Measurements from ENCODE around the gene ZNF334.

Gene ZNF334

GRCh38 chr20:46541229-46541935, 28.0 kb upstream of the ZNF334 start:
- no peak for TF ChIP-seq CTCF (IDR thresholded peaks at IDR 0.05; ENCODE audit: poor library complexity, severe bottlenecking)
- Histone ChIP-seq H3K4me1 (ENCODE audit: insufficient read depth, poor library complexity, severe bottlenecking) (no peaks in the 10 kb centered on the region), H3K9me3 (ENCODE audit: severe bottlenecking) (no peaks in the 10 kb centered on the region), H3K36me3 (ENCODE audit: low read depth) (no peaks in the 10 kb centered on the region), H3K27ac (ENCODE audit: poor library complexity, severe bottlenecking) (no peak overlapping the region), H3K4me3 (ENCODE audit: severe bottlenecking) (no peak overlapping the region), H3K27me3 (ENCODE audit: insufficient read depth, poor library complexity, severe bottlenecking) (peaks cover 52% of the 10 kb centered on the region)
- ATAC-seq (ENCODE audit: low read depth) (0 out of 3 replicates have a peak, but pooled peaks have one; percentile 5), DNase-seq (ENCODE audit: low spot score) (no peak)

- H3K27ac ChIP-seq (ENCODE audit: poor library complexity, severe bottlenecking) = no peak overlapping the region
- H3K9me3 ChIP-seq (ENCODE audit: severe bottlenecking) = no peaks in the 10 kb centered on the region
- no peaks in the 10 kb centered on the region for H3K36me3 ChIP-seq (ENCODE audit: low read depth)
- no peak overlapping the region for H3K4me3 ChIP-seq (ENCODE audit: severe bottlenecking)
- DNase-seq (ENCODE audit: low spot score) (no peak), ATAC-seq (ENCODE audit: low read depth) (no peak)
- H3K4me1 ChIP-seq (ENCODE audit: insufficient read depth, poor library complexity, severe bottlenecking) = no peaks in the 10 kb centered on the region
- peaks cover 66% of the 10 kb centered on the region for H3K27me3 ChIP-seq (ENCODE audit: insufficient read depth, poor library complexity, severe bottlenecking)
- TF ChIP-seq CTCF (IDR thresholded peaks at IDR 0.05; ENCODE audit: poor library complexity, severe bottlenecking) = no peak
These were observed 25.8 kb upstream of the ZNF334 start for GRCh38 chr20:46539113-46539512.

- Histone ChIP-seq H3K4me3 (ENCODE audit: severe bottlenecking) (no peak overlapping the region), H3K27ac (ENCODE audit: poor library complexity, severe bottlenecking) (no peak overlapping the region), H3K4me1 (ENCODE audit: insufficient read depth, poor library complexity, severe bottlenecking) (no peaks in the 10 kb centered on the region), H3K9me3 (ENCODE audit: severe bottlenecking) (no peaks in the 10 kb centered on the region), H3K27me3 (ENCODE audit: insufficient read depth, poor library complexity, severe bottlenecking) (peaks cover 7% of the 10 kb centered on the region), H3K36me3 (ENCODE audit: low read depth) (no peaks in the 10 kb centered on the region)
- ATAC-seq (ENCODE audit: low read depth) (no peak), DNase-seq (ENCODE audit: low spot score) (no peak)
- TF ChIP-seq CTCF (IDR thresholded peaks at IDR 0.05; ENCODE audit: poor library complexity, severe bottlenecking) = no peak
These were observed 17.3 kb upstream of the ZNF334 start for GRCh38 chr20:46530640-46531039.

GRCh38 chr20:46523696-46524328, 10.5 kb upstream of the ZNF334 start:
- no peaks in the 10 kb centered on the region for H3K9me3 ChIP-seq (ENCODE audit: severe bottlenecking)
- H3K36me3 ChIP-seq (ENCODE audit: low read depth) = no peaks in the 10 kb centered on the region
- DNase-seq (ENCODE audit: low spot score) (no peak), ATAC-seq (ENCODE audit: low read depth) (no peak)
- no peaks in the 10 kb centered on the region for H3K4me1 ChIP-seq (ENCODE audit: insufficient read depth, poor library complexity, severe bottlenecking)
- no peak for TF ChIP-seq CTCF (IDR thresholded peaks at IDR 0.05; ENCODE audit: poor library complexity, severe bottlenecking)
- no peaks in the 10 kb centered on the region for H3K27me3 ChIP-seq (ENCODE audit: insufficient read depth, poor library complexity, severe bottlenecking)
- H3K4me3 ChIP-seq (ENCODE audit: severe bottlenecking) = no peak overlapping the region
- no peak overlapping the region for H3K27ac ChIP-seq (ENCODE audit: poor library complexity, severe bottlenecking)

- H3K27ac ChIP-seq (ENCODE audit: poor library complexity, severe bottlenecking) = no peak overlapping the region
- no peak for ATAC-seq (ENCODE audit: low read depth)
- no peaks in the 10 kb centered on the region for H3K4me1 ChIP-seq (ENCODE audit: insufficient read depth, poor library complexity, severe bottlenecking)
- no peaks in the 10 kb centered on the region for H3K9me3 ChIP-seq (ENCODE audit: severe bottlenecking)
- no peaks in the 10 kb centered on the region for H3K27me3 ChIP-seq (ENCODE audit: insufficient read depth, poor library complexity, severe bottlenecking)
- DNase-seq (ENCODE audit: low spot score) = no peak
- H3K36me3 ChIP-seq (ENCODE audit: low read depth) = no peaks in the 10 kb centered on the region
- no peak for TF ChIP-seq CTCF (IDR thresholded peaks at IDR 0.05; ENCODE audit: poor library complexity, severe bottlenecking)
- no peak overlapping the region for H3K4me3 ChIP-seq (ENCODE audit: severe bottlenecking)
These were observed 9.7 kb upstream of the ZNF334 start for GRCh38 chr20:46523108-46523507.

All from RWPE2 (cell line).